IPS-18a (cell line): Measurements from ENCODE around the gene C3orf70.
"Not testable (repeated sequence)": the region's sequence is repeated elsewhere in the genome, so short reads cannot be mapped to it uniquely, and the experiment has no call there.

Experiments
- H3K27ac ChIP-seq: one replicate; pipeline ENCODE4 v1.5.1; 2013; ENCODE audit warnings: low read length
- H3K27me3 ChIP-seq: one replicate; pipeline ENCODE4 v1.6.1; 2013; ENCODE audit warnings: mild to moderate bottlenecking, low read length; ENCODE audit not compliant: control insufficient read depth, insufficient read depth
- H3K36me3 ChIP-seq: one replicate; pipeline ENCODE4 v1.6.1; 2013; ENCODE audit warnings: low read depth, low read length; ENCODE audit not compliant: control insufficient read depth
- H3K4me1 ChIP-seq: one replicate; pipeline ENCODE4 v1.6.1; 2013; ENCODE audit warnings: low read depth, low read length; ENCODE audit not compliant: control insufficient read depth
- H3K4me3 ChIP-seq: one replicate; pipeline ENCODE4 v1.5.1; 2013; ENCODE audit warnings: low read length
- H3K9ac ChIP-seq: one replicate; pipeline ENCODE4 v1.6.1; 2013; ENCODE audit warnings: mild to moderate bottlenecking, low read length, moderate library complexity
- H3K9me3 ChIP-seq: one replicate; pipeline ENCODE4 v1.6.1; 2013; ENCODE audit warnings: low read depth, low read length; ENCODE audit not compliant: control insufficient read depth

The C3orf70 gene

DNA sequence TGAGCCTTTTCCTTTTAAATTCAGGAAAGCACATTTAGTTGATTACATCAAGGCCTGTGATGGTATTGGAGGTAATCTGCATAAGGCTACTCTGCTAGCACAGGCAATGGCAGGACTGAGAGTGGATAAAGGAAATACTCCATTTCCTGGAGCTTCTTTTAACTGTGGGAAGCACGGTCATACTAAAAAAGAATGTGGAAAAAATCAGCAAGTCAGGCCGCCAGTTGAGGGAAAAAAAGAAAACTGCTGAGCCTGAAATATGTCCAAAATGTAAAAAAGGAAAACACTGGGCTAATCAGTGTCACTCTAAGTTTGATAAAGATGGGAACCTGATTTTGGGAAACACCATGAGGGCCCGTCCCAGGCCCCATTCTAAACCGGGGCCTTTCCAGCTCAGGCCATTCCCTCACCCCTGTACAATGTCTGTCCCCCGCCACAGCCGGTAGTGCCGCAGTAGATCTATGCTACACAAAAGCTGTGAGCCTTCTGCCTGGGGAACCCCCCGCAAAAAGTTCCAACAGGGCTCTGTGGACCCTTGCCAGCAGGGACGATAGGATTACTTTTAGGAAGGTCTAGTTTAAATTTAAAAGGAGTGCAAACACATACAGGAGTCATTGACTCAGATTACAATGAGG lies 46.5 kb downstream of the C3orf70 start:
- not testable (repeated sequence) for H3K9me3 ChIP-seq

DNA sequence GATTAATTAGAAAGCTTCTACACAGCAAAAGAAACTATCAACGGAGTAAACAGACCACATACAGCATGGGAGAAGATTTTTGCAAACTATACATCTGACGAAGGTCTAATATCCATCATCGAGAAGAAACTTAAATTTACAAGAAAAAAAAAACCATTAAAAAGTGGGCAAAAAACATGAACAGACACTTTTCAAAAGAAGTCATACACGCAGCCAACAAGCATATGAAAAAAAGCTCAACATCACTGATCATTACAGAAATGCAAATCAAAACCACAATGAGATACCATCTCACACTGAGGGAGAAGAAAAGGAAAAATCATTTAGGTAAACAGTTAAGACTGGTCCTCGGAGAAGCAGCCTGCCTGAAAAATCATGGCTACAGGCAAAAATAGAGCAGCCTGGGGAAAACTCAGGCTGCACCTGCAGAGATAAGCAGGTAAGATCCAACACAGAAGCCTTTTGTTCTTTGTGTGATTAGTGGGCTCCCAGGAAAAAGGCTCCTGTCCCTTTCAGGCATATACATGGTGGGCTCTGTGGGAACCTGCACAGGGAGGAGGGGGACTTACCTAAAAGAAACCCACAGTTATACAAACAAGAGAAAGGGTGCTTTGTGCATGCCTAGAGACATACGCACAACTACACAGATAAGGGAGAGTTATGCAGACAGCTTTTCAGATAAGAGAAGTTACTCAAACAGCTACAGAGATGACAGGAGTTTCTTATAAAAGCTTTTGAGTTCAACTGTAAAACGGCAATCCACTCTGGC lies 49.3 kb downstream of the C3orf70 start:
- no peaks in the 10 kb centered on the region for H3K9me3 ChIP-seq
- no peaks in the 10 kb centered on the region for H3K4me1 ChIP-seq
- no peak overlapping the region for H3K9ac ChIP-seq
- no peak overlapping the region for H3K4me3 ChIP-seq
- H3K36me3 ChIP-seq = no peaks in the 10 kb centered on the region
- no peaks in the 10 kb centered on the region for H3K27me3 ChIP-seq
- no peak overlapping the region for H3K27ac ChIP-seq

More for the DNA sequence above, 46.5 kb downstream of the C3orf70 start:
- H3K4me3 ChIP-seq, H3K9ac ChIP-seq, H3K4me1 ChIP-seq, H3K36me3 ChIP-seq, H3K27me3 ChIP-seq, H3K27ac ChIP-seq: not testable (repeated sequence)

GRCh38 chr3:185094697-185095096 lies 58.2 kb downstream of the C3orf70 start:
- no peak overlapping the region for H3K4me3 ChIP-seq
- no peaks in the 10 kb centered on the region for H3K27me3 ChIP-seq
- no peaks in the 10 kb centered on the region for H3K9me3 ChIP-seq
- no peak overlapping the region for H3K27ac ChIP-seq
- H3K36me3 ChIP-seq = no peaks in the 10 kb centered on the region
- no peak overlapping the region for H3K9ac ChIP-seq
- no peaks in the 10 kb centered on the region for H3K4me1 ChIP-seq

GRCh38 chr3:185093116-185093515 lies 59.7 kb downstream of the C3orf70 start:
- Histone ChIP-seq H3K4me1 (no peaks in the 10 kb centered on the region), H3K27ac (no peak overlapping the region), H3K27me3 (no peaks in the 10 kb centered on the region), H3K36me3 (no peaks in the 10 kb centered on the region), H3K4me3 (no peak overlapping the region), H3K9me3 (no peaks in the 10 kb centered on the region), H3K9ac (no peak overlapping the region)

- H3K9me3 ChIP-seq = no peaks in the 10 kb centered on the region
- no peaks in the 10 kb centered on the region for H3K4me1 ChIP-seq
- no peaks in the 10 kb centered on the region for H3K36me3 ChIP-seq
- H3K4me3 ChIP-seq = no peak overlapping the region
- H3K27ac ChIP-seq = no peak overlapping the region
- no peak overlapping the region for H3K9ac ChIP-seq
- no peaks in the 10 kb centered on the region for H3K27me3 ChIP-seq
Measured at GRCh38 chr3:185090811-185091210, 62.0 kb downstream of the C3orf70 start.

DNA sequence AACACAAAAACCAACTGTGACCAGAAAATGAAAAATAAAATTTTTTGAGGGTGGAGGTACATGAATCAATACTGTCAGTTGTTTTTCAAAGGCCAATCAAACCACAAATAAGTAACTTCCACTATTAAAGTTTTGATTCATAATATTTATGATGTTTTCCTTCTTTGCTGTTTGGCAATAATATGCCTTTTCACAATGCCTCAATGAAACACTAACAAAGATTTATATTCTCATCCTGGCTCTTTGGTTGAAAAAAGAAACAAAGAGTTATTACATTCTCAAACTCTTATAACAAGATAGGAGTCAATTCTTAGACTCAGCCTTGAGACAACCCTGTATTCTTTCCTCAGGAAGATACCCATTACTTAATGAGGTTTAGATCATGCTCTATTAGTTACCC lies 63.1 kb downstream of the C3orf70 start:
- H3K27ac ChIP-seq = no peak overlapping the region
- H3K4me3 ChIP-seq = no peak overlapping the region
- H3K27me3 ChIP-seq = no peaks in the 10 kb centered on the region
- H3K4me1 ChIP-seq = no peaks in the 10 kb centered on the region
- no peak overlapping the region for H3K9ac ChIP-seq
- H3K36me3 ChIP-seq = no peaks in the 10 kb centered on the region
- no peaks in the 10 kb centered on the region for H3K9me3 ChIP-seq

DNA sequence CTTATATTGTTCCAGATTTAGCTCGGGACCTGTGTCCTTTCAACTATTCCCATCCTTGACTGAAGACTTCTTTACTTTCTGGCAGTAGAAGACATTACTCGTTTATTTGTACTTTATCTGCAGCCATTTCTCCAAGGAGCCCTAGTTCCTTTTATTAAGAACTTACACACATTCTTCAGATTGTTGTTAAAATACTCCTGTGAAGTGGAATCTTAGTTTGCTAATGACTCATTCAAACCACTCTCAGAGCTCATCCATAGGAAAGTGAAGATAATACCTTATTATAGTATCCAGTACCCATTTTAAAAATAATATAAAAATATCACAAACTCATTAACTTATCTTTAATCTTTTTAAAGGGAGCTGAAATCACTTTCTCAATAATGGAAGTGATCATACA lies 63.5 kb downstream of the C3orf70 start:
- no peaks in the 10 kb centered on the region for H3K9me3 ChIP-seq
- H3K36me3 ChIP-seq = no peaks in the 10 kb centered on the region
- H3K27me3 ChIP-seq = no peaks in the 10 kb centered on the region
- no peak overlapping the region for H3K9ac ChIP-seq
- no peaks in the 10 kb centered on the region for H3K4me1 ChIP-seq
- no peak overlapping the region for H3K27ac ChIP-seq
- no peak overlapping the region for H3K4me3 ChIP-seq

DNA sequence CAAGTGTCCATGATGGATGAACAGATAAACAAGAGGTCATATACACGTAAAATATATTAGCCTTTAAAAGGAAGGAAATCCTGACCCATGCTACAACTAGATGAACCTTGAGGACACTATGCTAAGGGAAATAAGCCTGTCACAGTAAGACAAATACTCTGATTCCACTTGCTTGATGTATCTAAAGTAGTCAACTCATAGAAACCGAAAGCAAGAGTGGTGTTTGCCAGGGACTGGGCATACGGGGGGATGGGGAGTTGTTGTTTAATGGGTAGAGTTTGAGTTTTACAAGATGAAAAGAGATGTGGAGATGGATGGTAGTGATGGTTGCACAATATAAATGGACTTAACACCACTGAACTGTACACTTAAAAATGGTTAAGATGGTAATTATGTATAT lies 65.4 kb downstream of the C3orf70 start:
- no peak overlapping the region for H3K27ac ChIP-seq
- no peak overlapping the region for H3K4me3 ChIP-seq
- H3K4me1 ChIP-seq = no peaks in the 10 kb centered on the region
- no peaks in the 10 kb centered on the region for H3K27me3 ChIP-seq
- H3K36me3 ChIP-seq = no peaks in the 10 kb centered on the region
- H3K9me3 ChIP-seq = no peaks in the 10 kb centered on the region
- no peak overlapping the region for H3K9ac ChIP-seq

- no peak overlapping the region for H3K9ac ChIP-seq
Measured at GRCh38 chr3:185084901-185085300, 68.0 kb downstream of the C3orf70 start.

GRCh38 chr3:185084402-185084801 lies 68.5 kb downstream of the C3orf70 start:
- Histone ChIP-seq H3K4me3 (no peak overlapping the region), H3K27ac (no peak overlapping the region), H3K9ac (no peak overlapping the region), H3K27me3 (no peaks in the 10 kb centered on the region), H3K36me3 (no peaks in the 10 kb centered on the region), H3K4me1 (no peaks in the 10 kb centered on the region), H3K9me3 (no peaks in the 10 kb centered on the region)

More at GRCh38 chr3:185084901-185085300, 68.0 kb downstream of the C3orf70 start:
- H3K27me3 ChIP-seq = no peaks in the 10 kb centered on the region
- H3K4me1 ChIP-seq = no peaks in the 10 kb centered on the region
- no peak overlapping the region for H3K27ac ChIP-seq
- H3K4me3 ChIP-seq = no peak overlapping the region
- H3K36me3 ChIP-seq = no peaks in the 10 kb centered on the region
- H3K9me3 ChIP-seq = no peaks in the 10 kb centered on the region

- no peaks in the 10 kb centered on the region for H3K9me3 ChIP-seq
- H3K9ac ChIP-seq = no peak overlapping the region
- H3K36me3 ChIP-seq = no peaks in the 10 kb centered on the region
- no peaks in the 10 kb centered on the region for H3K4me1 ChIP-seq
- H3K27me3 ChIP-seq = no peaks in the 10 kb centered on the region
- no peak overlapping the region for H3K27ac ChIP-seq
- H3K4me3 ChIP-seq = no peak overlapping the region
Measured at GRCh38 chr3:185082829-185083228, 70.0 kb downstream of the C3orf70 start.

GRCh38 chr3:185082149-185082548 lies 70.7 kb downstream of the C3orf70 start:
- no peak overlapping the region for H3K4me3 ChIP-seq
- no peaks in the 10 kb centered on the region for H3K36me3 ChIP-seq
- no peak overlapping the region for H3K27ac ChIP-seq
- no peaks in the 10 kb centered on the region for H3K9me3 ChIP-seq
- H3K27me3 ChIP-seq = no peaks in the 10 kb centered on the region
- no peak overlapping the region for H3K9ac ChIP-seq
- H3K4me1 ChIP-seq = no peaks in the 10 kb centered on the region
